Measurements from ENCODE around the gene LYST.
"Not testable (repeated sequence)": the region's sequence is repeated elsewhere in the genome, so short reads cannot be mapped to it uniquely, and the experiment has no call there.

The LYST gene, protein sequence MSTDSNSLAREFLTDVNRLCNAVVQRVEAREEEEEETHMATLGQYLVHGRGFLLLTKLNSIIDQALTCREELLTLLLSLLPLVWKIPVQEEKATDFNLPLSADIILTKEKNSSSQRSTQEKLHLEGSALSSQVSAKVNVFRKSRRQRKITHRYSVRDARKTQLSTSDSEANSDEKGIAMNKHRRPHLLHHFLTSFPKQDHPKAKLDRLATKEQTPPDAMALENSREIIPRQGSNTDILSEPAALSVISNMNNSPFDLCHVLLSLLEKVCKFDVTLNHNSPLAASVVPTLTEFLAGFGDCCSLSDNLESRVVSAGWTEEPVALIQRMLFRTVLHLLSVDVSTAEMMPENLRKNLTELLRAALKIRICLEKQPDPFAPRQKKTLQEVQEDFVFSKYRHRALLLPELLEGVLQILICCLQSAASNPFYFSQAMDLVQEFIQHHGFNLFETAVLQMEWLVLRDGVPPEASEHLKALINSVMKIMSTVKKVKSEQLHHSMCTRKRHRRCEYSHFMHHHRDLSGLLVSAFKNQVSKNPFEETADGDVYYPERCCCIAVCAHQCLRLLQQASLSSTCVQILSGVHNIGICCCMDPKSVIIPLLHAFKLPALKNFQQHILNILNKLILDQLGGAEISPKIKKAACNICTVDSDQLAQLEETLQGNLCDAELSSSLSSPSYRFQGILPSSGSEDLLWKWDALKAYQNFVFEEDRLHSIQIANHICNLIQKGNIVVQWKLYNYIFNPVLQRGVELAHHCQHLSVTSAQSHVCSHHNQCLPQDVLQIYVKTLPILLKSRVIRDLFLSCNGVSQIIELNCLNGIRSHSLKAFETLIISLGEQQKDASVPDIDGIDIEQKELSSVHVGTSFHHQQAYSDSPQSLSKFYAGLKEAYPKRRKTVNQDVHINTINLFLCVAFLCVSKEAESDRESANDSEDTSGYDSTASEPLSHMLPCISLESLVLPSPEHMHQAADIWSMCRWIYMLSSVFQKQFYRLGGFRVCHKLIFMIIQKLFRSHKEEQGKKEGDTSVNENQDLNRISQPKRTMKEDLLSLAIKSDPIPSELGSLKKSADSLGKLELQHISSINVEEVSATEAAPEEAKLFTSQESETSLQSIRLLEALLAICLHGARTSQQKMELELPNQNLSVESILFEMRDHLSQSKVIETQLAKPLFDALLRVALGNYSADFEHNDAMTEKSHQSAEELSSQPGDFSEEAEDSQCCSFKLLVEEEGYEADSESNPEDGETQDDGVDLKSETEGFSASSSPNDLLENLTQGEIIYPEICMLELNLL (N-terminal part only)

DNA sequence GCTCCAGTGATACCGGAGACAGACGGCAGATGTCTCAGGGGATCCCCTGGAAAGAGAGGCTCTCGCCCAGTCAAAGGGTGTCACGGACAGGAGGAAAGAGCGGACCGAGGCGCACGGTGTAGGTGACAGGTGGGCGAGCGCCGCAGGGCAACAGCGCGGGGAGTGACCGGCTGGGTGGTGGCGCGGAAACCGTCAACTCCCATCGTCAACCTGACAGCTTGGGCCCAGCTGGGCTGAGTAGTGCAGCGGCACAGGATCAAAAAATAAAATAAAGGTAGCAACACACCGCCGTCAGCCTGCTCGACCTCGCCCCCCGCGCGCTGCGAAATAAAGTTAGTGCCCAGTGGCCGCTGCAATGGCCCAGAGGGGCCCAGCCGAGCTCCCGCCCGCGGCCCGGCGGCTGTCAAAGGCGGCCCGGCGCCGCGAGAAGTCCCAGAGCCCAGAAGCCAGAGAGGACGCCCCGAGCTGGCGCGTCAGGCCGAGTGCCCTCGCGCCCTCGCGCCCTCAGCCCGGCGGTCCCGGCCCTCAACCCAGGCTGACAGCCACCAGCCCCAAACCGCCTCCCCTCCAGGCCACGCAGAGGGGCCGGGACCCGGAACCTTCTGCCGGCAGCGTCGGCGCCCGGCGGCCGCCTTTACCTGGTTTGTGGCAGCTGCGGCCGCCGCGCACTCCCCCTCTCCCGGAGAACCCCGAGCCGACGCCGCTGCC, at the start of gene LYST:
LYST (minus strand) TSS at position 702 of the 708 bp plus-strand sequence. CDS start 36,489 bp downstream, outside the sequence.
- peak; percentile 28 to 43 for DNase-seq (ENCODE audit: low read depth in 2 of 2)

GRCh38 chr1:235915489-235915888, 48.8 kb upstream of the LYST start:
- DNase-seq (ENCODE audit: low read depth in 2 of 2), result not testable (repeated sequence)

- DNase-seq (ENCODE audit: low read depth in 2 of 2), result no peak
Measured at GRCh38 chr1:235913311-235913710, 46.6 kb upstream of the LYST start.

DNA sequence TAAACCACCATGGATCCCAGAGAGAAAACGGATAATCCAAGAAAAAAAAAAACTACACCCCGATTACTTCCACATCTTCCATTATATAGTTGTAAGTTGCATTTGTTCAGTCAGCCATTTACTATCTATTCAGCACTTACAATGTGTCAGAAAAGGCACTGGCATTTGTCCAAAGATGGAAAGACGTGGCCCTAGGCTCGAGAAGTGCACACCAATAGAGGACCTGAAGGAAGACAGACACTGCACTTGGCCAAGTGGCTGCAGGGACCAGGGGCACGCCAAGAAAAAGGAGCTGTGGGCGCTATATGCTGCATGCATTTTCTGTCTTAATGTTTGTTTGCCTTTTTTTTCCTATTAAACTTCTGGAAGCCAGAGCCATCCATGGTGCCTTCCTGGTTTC, 45.2 kb upstream of the LYST start:
- DNase-seq (ENCODE audit: low read depth in 2 of 2), result no peak

GRCh38 chr1:235911300-235911662, 44.6 kb upstream of the LYST start:
- no peak for DNase-seq (ENCODE audit: low read depth in 2 of 2)

DNA sequence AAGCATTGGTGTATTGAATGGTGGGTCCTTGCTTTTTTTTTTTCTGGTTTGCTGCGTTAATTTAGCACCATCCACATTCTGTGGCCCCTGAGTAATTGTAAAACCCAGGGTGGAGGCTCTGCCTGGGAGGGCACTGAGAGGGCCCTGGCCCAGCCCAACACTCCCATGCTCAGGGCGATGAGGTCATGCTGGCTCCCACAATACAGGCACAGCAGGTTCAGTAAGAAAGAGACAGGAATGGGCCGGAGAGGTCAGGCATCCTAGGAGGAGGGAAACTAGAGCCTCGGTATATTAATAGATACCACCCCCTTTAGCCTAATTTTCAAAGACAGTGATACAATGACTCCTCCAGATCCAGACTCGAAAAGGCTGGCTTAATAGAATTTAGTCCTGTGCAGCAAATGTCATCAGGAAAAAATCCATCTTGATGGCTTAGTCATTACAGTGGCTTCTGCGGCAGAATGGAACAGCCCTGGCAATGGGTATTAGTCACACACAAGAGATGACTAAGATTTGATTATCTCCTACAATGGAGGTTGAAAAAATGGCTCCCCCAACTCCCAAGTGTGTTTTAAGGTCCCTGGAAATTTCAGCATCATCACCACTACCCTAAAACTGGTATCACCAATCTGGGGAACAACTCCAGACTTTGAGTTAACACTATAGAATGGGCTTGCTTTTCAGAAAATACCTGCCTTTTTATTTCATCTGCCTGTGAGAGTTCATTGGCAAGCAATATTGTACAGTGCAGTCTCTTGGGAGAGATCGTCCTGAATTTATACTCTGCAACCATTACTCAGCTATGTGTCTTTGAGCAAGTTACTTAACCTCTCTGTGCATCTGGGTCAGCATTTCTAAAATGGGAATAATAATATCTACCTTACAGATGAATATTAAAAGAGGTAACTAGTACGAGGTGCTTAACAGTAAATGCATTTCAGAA, 43.9 kb upstream of the LYST start:
- no peak for DNase-seq (ENCODE audit: low read depth in 2 of 2)

GRCh38 chr1:235908742-235909520, 42.2 kb upstream of the LYST start:
- no peak for DNase-seq (ENCODE audit: low read depth in 2 of 2)

- no peak for DNase-seq (ENCODE audit: low read depth in 2 of 2)
Measured at GRCh38 chr1:235907897-235908240, 41.2 kb upstream of the LYST start.

DNA sequence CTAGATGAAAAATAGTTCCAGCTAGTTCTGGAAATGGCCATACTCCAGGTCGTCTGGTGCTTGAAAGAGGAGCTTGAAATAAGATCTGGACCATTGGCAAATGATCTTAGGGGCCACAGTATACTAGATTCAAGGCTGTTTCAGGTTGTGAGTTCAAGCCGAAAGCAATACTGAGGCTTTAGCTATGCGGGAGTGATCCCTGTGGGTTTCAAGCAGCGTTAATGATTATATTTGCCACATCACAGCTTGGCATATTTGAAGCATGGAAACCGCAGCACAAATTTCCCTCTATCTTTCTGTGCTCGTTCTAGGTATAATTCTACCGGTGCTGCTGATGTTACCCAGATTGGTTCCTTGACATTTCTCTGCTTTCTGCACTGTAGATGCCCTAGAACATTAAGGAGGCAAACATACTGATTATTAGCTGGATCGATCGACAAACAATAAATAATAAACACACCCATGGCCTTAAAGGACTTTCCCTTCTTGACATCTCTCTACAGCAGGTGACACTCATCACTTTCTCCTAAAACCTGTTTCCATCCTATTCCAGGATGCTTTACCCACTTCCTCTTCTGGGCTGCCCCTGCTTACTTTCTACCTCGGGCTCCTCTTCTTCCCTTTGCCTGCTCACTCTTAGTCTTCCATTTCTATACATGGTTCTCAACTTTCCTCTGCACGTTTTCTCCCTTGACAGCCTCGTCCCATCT, 40.6 kb upstream of the LYST start:
- DNase-seq (ENCODE audit: low read depth in 2 of 2), result no peak

DNA sequence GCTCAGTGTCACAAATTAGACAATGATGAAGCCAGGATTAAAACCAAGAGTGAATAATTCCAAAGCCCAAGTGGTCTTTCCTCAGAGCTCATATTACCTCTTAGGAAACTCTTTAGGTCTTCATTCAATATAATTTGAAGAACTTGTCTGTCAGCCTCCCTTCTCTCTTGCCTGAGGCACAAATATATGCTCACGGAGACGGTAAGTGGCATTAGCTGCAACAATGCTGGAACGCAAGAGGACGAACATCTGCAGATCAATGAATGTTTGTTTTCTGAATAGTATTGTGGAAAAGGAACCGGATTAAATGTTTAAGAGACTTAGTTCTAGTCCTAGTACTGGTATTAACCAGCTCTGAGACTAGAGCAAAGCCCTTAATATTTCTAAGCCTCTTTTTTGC, 39.7 kb upstream of the LYST start:
- no peak for DNase-seq (ENCODE audit: low read depth in 2 of 2)

GRCh38 chr1:235903809-235904208, 37.1 kb upstream of the LYST start:
- not testable (repeated sequence) for DNase-seq (ENCODE audit: low read depth in 2 of 2)

DNA sequence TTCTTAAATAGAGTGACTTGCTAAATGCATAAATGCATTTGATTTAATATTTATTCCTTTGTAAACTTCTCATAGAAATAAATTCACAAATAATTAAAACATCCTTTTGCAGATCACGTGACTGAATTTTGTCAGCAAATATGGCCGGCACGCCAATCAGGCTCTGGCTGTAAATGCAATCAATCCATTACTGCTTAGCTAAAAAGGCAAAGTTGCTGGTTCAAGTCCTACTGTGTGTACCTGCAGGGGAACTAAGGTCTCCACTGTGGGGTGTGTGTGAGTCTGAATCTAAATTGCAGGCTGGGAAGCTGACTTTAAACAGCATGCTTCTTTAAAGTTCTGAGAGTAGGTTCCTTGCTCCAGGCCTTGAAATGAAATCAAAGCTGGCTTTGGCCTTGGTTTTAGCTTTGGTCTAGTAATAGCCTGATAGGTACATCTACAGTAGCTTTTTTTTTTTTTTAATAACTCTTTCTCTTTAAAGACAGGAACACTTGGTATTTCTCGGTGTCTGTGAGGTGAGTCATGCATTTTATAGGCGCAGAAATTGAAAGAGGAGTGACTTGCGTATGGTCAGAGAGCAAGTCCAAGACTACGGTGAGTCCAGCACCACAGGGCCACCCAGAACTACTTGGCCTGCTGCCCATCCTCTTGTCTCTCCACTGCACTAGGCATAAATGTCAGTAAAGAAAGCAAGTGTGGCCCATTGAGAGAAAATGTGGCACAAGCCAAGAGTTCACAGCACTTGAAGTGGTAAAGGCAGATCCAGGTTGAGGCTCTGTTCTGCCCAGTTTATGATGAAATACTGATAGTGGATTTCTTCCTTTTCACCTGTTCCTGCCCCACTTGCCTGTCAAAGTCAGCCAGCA, 36.2 kb upstream of the LYST start:
- DNase-seq (ENCODE audit: low read depth in 2 of 2), result no peak

DNA sequence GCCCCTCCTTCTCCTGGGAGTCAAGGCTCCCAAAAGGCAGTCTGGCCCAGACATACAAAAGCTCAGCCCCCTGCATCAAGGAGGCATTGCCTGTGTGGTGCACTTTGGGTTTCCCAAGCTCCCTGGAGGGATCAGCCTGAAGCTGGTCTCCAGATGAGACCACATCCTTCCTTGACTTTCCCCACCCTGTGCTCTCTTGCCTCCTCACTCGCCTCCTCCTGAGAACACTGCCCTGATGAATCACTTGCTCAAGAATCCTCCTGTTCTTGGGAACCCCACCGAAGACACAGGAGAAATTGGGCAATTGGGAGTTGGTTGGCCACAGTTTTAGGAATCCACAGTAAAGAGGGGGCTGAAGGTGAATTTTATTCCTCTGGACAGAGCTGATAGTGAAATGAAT, 34.8 kb upstream of the LYST start:
- DNase-seq (ENCODE audit: low read depth in 2 of 2), result no peak

- DNase-seq (ENCODE audit: low read depth in 2 of 2), result no peak
Measured at GRCh38 chr1:235898126-235898525, 31.4 kb upstream of the LYST start.

DNA sequence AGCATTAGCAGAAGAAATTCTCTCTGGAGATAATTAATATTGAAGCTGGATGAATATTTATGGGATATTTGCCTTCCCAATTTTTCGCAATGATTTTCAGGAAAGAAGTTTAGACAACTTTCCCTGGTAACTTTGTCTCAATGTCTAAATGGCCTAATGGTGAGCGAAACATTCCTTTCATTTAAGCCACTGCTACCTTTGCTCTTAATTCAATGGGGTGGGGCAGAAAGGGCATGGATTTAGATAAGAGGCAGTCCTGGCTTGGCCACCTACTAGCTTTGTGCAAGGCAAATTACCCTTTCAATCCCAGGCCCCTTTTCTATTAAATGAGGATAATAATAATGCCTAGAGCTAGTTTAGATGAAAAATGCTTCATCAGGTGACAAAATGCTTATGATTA, 27.1 kb upstream of the LYST start:
- DNase-seq (ENCODE audit: low read depth in 2 of 2), result no peak

DNA sequence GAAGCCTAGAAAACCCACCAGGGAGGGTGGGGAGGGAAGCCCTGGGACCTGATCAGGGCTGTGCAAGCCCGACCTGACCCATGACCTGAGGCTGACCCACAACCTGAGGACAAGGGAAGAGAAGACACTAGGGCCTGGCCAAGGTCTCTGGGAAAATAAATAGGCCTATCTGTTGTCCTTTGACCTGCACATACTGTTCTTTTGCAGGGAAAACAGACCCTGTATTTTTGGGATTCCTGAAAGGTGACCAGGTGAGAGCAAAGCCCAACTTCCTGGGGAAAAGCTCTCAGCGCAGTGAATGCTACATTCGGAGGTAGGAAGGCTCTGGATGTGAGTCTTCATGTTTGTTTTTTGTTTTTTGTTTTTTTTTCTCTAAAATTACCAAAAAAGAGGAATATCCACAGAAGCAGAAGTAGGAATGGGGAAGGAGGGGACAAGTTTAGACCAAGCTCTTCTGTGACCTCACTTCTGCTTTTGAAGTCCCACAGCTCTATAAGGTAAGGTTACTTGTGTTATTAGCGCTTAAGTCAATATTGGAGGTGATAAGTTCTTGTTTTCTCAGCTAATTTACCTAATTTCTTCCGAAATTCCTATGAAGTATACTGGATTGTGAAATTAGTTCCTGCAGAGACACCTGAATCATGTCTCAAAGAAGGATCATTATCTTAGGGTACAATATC, 26.2 kb upstream of the LYST start:
- DNase-seq (ENCODE audit: low read depth in 2 of 2), result no peak

GRCh38 chr1:235892202-235892601, 25.5 kb upstream of the LYST start:
- no peak for DNase-seq (ENCODE audit: low read depth in 2 of 2)

Data from stimulated activated CD8-positive, alpha-beta memory T cell treated with anti-CD3 and anti-CD28 coated beads, Interleukin-2, amount 100 ng/mL, for 1 hour (primary cell).